IPS DF 6.9 (cell line): Measurements from ENCODE around the gene LILRB2.
"Not testable (repeated sequence)": the region's sequence is repeated elsewhere in the genome, so short reads cannot be mapped to it uniquely, and the experiment has no call there.

ENCODE experiments used
- DNase-seq: peaks from one replicate; pipeline ENCODE4 v3.0.0-alpha.2; 2013; ENCODE audit warnings: low read depth, low spot score
- H3K27ac ChIP-seq: one replicate; pipeline ENCODE4 v1.5.1; 2013; ENCODE audit warnings: low read length, control low read depth
- H3K27me3 ChIP-seq: 2 replicates; pipeline ENCODE4 v1.6.1; 2013; ENCODE audit warnings: mild to moderate bottlenecking, low read length; ENCODE audit not compliant: control insufficient read depth, insufficient read depth
- H3K36me3 ChIP-seq: 2 replicates; pipeline ENCODE4 v1.6.1; 2013; ENCODE audit warnings: low read length; ENCODE audit not compliant: control insufficient read depth, insufficient read depth
- H3K4me1 ChIP-seq: 2 replicates; pipeline ENCODE4 v1.6.1; 2013; ENCODE audit warnings: low read length; ENCODE audit not compliant: control insufficient read depth, insufficient read depth
- H3K4me3 ChIP-seq: 2 replicates; pipeline ENCODE4 v1.5.1; 2013; ENCODE audit warnings: mild to moderate bottlenecking, low read length
- H3K9me3 ChIP-seq: 2 replicates; pipeline ENCODE4 v1.6.1; 2013; ENCODE audit warnings: low read length, inconsistent platforms; ENCODE audit not compliant: control insufficient read depth, insufficient read depth
- WGBS: extraction: QIAGEN DNeasy Blood & Tissue Kit; methylation state at CpG from one replicate; pipeline ENCODE4 v1.1.7; 2013; ENCODE audit warnings: mixed read lengths, missing lambda C conversion rate; ENCODE audit not compliant: insufficient read length, insufficient coverage; 5-methylcytosine and 5-hydroxymethylcytosine counted together

The LILRB2 gene

GRCh38 chr19:54255105-54255775 lies 25.7 kb downstream of the LILRB2 start:
- no peaks in the 10 kb centered on the region for H3K27me3 ChIP-seq

GRCh38 chr19:54254195-54254906 lies 26.6 kb downstream of the LILRB2 start:
- H3K36me3 ChIP-seq = no peaks in the 10 kb centered on the region
- no peaks in the 10 kb centered on the region; the same call in 1 of the 2 replicates for H3K9me3 ChIP-seq
- DNase-seq = no peak
- no CpG with 5 or more reads among the region's 17 CpGs for WGBS
- no peaks in the 10 kb centered on the region for H3K27me3 ChIP-seq
- no peak overlapping the region for H3K4me3 ChIP-seq
- no peak overlapping the region for H3K27ac ChIP-seq
- H3K4me1 ChIP-seq = no peaks in the 10 kb centered on the region

More at GRCh38 chr19:54255105-54255775, 25.7 kb downstream of the LILRB2 start:
- no peaks in the 10 kb centered on the region; the same call in 1 of the 2 replicates for H3K9me3 ChIP-seq
- H3K36me3 ChIP-seq = no peaks in the 10 kb centered on the region
- no peak overlapping the region for H3K4me3 ChIP-seq
- DNase-seq = no peak
- no peaks in the 10 kb centered on the region for H3K4me1 ChIP-seq
- no CpG with 5 or more reads among the region's 26 CpGs for WGBS
- no peak overlapping the region for H3K27ac ChIP-seq

GRCh38 chr19:54253331-54254194 lies 27.3 kb downstream of the LILRB2 start:
- DNase-seq = no peak
- no peak overlapping the region for H3K27ac ChIP-seq
- no peak overlapping the region for H3K4me3 ChIP-seq
- no CpG with 5 or more reads among the region's 23 CpGs for WGBS
- no peaks in the 10 kb centered on the region for H3K27me3 ChIP-seq
- no peaks in the 10 kb centered on the region for H3K36me3 ChIP-seq
- H3K4me1 ChIP-seq = no peaks in the 10 kb centered on the region
- no peaks in the 10 kb centered on the region; the same call in 1 of the 2 replicates for H3K9me3 ChIP-seq

GRCh38 chr19:54252845-54253244 lies 28.1 kb downstream of the LILRB2 start:
- no peaks in the 10 kb centered on the region for H3K36me3 ChIP-seq
- no peaks in the 10 kb centered on the region for H3K9me3 ChIP-seq
- no peak overlapping the region for H3K4me3 ChIP-seq
- H3K4me1 ChIP-seq = no peaks in the 10 kb centered on the region
- no CpG with 5 or more reads among the region's 11 CpGs for WGBS
- no peaks in the 10 kb centered on the region for H3K27me3 ChIP-seq
- no peak overlapping the region for H3K27ac ChIP-seq
- DNase-seq = no peak

GRCh38 chr19:54252243-54252642 lies 28.7 kb downstream of the LILRB2 start:
- Histone ChIP-seq H3K27ac (no peak overlapping the region), H3K36me3 (no peaks in the 10 kb centered on the region), H3K9me3 (no peaks in the 10 kb centered on the region), H3K27me3 (no peaks in the 10 kb centered on the region), H3K4me1 (no peaks in the 10 kb centered on the region), H3K4me3 (no peak overlapping the region)
- no peak for DNase-seq
- no CpG with 5 or more reads among the region's 9 CpGs for WGBS

- no peak overlapping the region for H3K27ac ChIP-seq
- no CpG with 5 or more reads among the region's 8 CpGs for WGBS
- no peaks in the 10 kb centered on the region for H3K9me3 ChIP-seq
- no peaks in the 10 kb centered on the region for H3K27me3 ChIP-seq
- no peaks in the 10 kb centered on the region for H3K36me3 ChIP-seq
- H3K4me1 ChIP-seq = no peaks in the 10 kb centered on the region
- no peak overlapping the region for H3K4me3 ChIP-seq
- no peak for DNase-seq
These were observed 32.8 kb downstream of the LILRB2 start for GRCh38 chr19:54248016-54248601.

GRCh38 chr19:54247106-54247930 lies 33.6 kb downstream of the LILRB2 start:
- Histone ChIP-seq H3K27ac (no peak overlapping the region), H3K4me3 (no peak overlapping the region), H3K9me3 (no peaks in the 10 kb centered on the region), H3K27me3 (no peaks in the 10 kb centered on the region), H3K36me3 (no peaks in the 10 kb centered on the region), H3K4me1 (no peaks in the 10 kb centered on the region)
- WGBS = no CpG with 5 or more reads among the region's 20 CpGs
- no peak for DNase-seq

GRCh38 chr19:54245936-54246335 lies 35.0 kb downstream of the LILRB2 start:
- no peaks in the 10 kb centered on the region for H3K27me3 ChIP-seq
- WGBS = no CpG with 5 or more reads among the region's 3 CpGs
- no peak overlapping the region for H3K4me3 ChIP-seq
- DNase-seq = no peak
- no peaks in the 10 kb centered on the region for H3K9me3 ChIP-seq
- no peak overlapping the region for H3K27ac ChIP-seq
- no peaks in the 10 kb centered on the region for H3K36me3 ChIP-seq
- H3K4me1 ChIP-seq = no peaks in the 10 kb centered on the region

GRCh38 chr19:54243809-54244208 lies 37.1 kb downstream of the LILRB2 start:
- WGBS = no CpG with 5 or more reads among the region's 8 CpGs
- not testable (repeated sequence) for H3K4me1 ChIP-seq, H3K27me3 ChIP-seq, H3K36me3 ChIP-seq, H3K4me3 ChIP-seq, DNase-seq, H3K9me3 ChIP-seq, H3K27ac ChIP-seq
